Naive thymus-derived CD8-positive, alpha-beta T cell (primary cell): ENCODE measurements around the gene CCDC197. TPM values are rescaled to one million over a fixed set of nuclear protein-coding genes. Genes with fewer than 3 reads are reported as not detected.

Experiments used
- ATAC-seq, 2 donors: fragments of 150-1000 bp; cut with Tn5 transposase in 1 of 2; sonication (Bioruptor Pico), chemical (Tn5 transposase) in 1 of 2; 1 replicate in 1 of 2; 2 replicates in 1 of 2; pipeline ENCODE4 v1.10.0; 2021; ENCODE audit warnings: mild to moderate bottlenecking in 2 of 2, moderate library complexity in 2 of 2
- POLR2A ChIA-PET: fragments of 350-600 bp; sonication (Branson Sonifier 250); formaldehyde crosslinking; loops from one replicate; lab custom pipeline; 2021; ENCODE audit warnings: antibody characterized with exemption; lab: Charles Lee
- DNase-seq, 10 donors: peaks; one replicate each; pipeline versions ENCODE4 v3.0.0 to v3.0.0-alpha.2; 2020 to 2022
- H3K27ac Mint-ChIP-seq, 10 donors: one replicate each; pipeline ENCODE4 v1.8.0; 2020 to 2022; ENCODE audit warnings: mild to moderate bottlenecking in 10 of 10, mixed read lengths in 10 of 10, moderate library complexity in 4 of 10, inconsistent platforms in 1 of 10
- H3K27me3 Mint-ChIP-seq, 5 donors: one replicate each; pipeline ENCODE4 v1.8.0; 2021 to 2022; ENCODE audit warnings: mixed read lengths in 5 of 5
- H3K36me3 Mint-ChIP-seq, 3 donors: one replicate each; pipeline ENCODE4 v1.8.0; 2020 to 2022; ENCODE audit warnings: mixed read lengths in 3 of 3, mild to moderate bottlenecking in 2 of 3, inconsistent platforms in 1 of 3
- H3K4me1 Mint-ChIP-seq, 4 donors: one replicate each; pipeline ENCODE4 v1.8.0; 2021 to 2022; ENCODE audit warnings: mixed read lengths in 4 of 4
- H3K4me3 Mint-ChIP-seq, 10 donors: one replicate each; pipeline ENCODE4 v1.8.0; 2020 to 2022; ENCODE audit warnings: mild to moderate bottlenecking in 10 of 10, mixed read lengths in 10 of 10, moderate library complexity in 6 of 10, inconsistent platforms in 1 of 10
- H3K9me3 Mint-ChIP-seq, 9 donors: one replicate each; pipeline ENCODE4 v1.8.0; 2020 to 2022; ENCODE audit warnings: mixed read lengths in 9 of 9, mild to moderate bottlenecking in 3 of 9, inconsistent platforms in 1 of 9, moderate library complexity in 1 of 9
- microRNA-seq: library from miRNA; unstranded; fragments of <30 nt; microRNA quantifications from one replicate; pipeline ENCODE4 v1.2.0, GENCODE V29; 2022; ENCODE audit warnings: borderline microRNAs expressed
- polyA plus RNA-seq, 3 donors: library from polyadenylated mRNA; unstranded; fragments of 300-500 nt; fragmentation: Illumina TruSeq; gene quantifications; one replicate each; pipeline ENCODE4 v1.2.3, GENCODE V29; 2021
- total RNA-seq, 8 experiments: library from RNA in 2 of 8; stranded (reverse) in 2 of 8; gene quantifications; one replicate each; pipeline ENCODE4 v1.2.3 and lab custom pipeline; 2021 to 2026

CCDC197 gene
- total and polyA plus RNA-seq, 5 experiments from 2014 or later = not detected

- H3K9me3 Mint-ChIP-seq = no peaks in the 10 kb centered on the region
- no peak overlapping the region for H3K4me3 Mint-ChIP-seq
- ATAC-seq = no peak
- POLR2A ChIA-PET = no interaction called here
- no peaks in the 10 kb centered on the region for H3K27me3 Mint-ChIP-seq
- peak in 1 of 10 donors; percentile 15 for DNase-seq
- peaks cover 13 to 90% (median 28%) of the 10 kb centered on the region in 3 donors for H3K36me3 Mint-ChIP-seq
- H3K27ac Mint-ChIP-seq = peak overlapping the region in 6 of 10 donors; percentile 6 to 90 (median 40)
- peaks cover 0 to 33% (median 11%) of the 10 kb centered on the region in 4 donors for H3K4me1 Mint-ChIP-seq
Measured at GRCh38 chr14:94050231-94050880, 53.3 kb downstream of the CCDC197 start.

GRCh38 chr14:94051115-94051514 lies 54.0 kb downstream of the CCDC197 start:
- peaks cover 6 to 41% (median 17%) of the 10 kb centered on the region in 4 donors for H3K4me1 Mint-ChIP-seq
- ATAC-seq (no peak), DNase-seq (peak in 1 of 10 donors; percentile 15)
- H3K27me3 Mint-ChIP-seq = no peaks in the 10 kb centered on the region
- peak overlapping the region in 1 of 10 donors; percentile 1 for H3K4me3 Mint-ChIP-seq
- H3K27ac Mint-ChIP-seq = peak overlapping the region in 5 of 10 donors; percentile 24 to 90 (median 48)
- POLR2A ChIA-PET = no interaction called here
- no peaks in the 10 kb centered on the region for H3K9me3 Mint-ChIP-seq
- peaks cover 13 to 90% (median 33%) of the 10 kb centered on the region in 3 donors for H3K36me3 Mint-ChIP-seq

GRCh38 chr14:94051779-94052178 lies 54.7 kb downstream of the CCDC197 start:
- POLR2A ChIA-PET = no interaction called here
- H3K27ac Mint-ChIP-seq = peak overlapping the region in 5 of 10 donors; percentile 11 to 90 (median 31)
- no peak for ATAC-seq

GRCh38 chr14:94052199-94052598 lies 55.1 kb downstream of the CCDC197 start:
- Mint-ChIP-seq H3K4me3 (no peak overlapping the region), H3K27me3 (no peaks in the 10 kb centered on the region), H3K27ac (peak overlapping the region in 4 of 10 donors; percentile 11 to 90 (median 26)), H3K36me3 (peaks cover 13 to 90% (median 37%) of the 10 kb centered on the region in 3 donors), H3K4me1 (peaks cover 17 to 51% (median 25%) of the 10 kb centered on the region in 4 donors), H3K9me3 (no peaks in the 10 kb centered on the region)
- no peak for ATAC-seq
- POLR2A ChIA-PET = no interaction called here
- DNase-seq = no peak

More at GRCh38 chr14:94051779-94052178, 54.7 kb downstream of the CCDC197 start:
- Mint-ChIP-seq H3K9me3 (no peaks in the 10 kb centered on the region), H3K27me3 (no peaks in the 10 kb centered on the region), H3K36me3 (peaks cover 13 to 90% (median 39%) of the 10 kb centered on the region in 3 donors), H3K4me3 (peak overlapping the region in 1 of 10 donors; percentile 48), H3K4me1 (peaks cover 13 to 47% (median 23%) of the 10 kb centered on the region in 4 donors)
- peak in 1 of 10 donors; percentile 16 for DNase-seq

GRCh38 chr14:94052662-94053061 lies 55.6 kb downstream of the CCDC197 start:
- ATAC-seq (no peak), DNase-seq (peak in 1 of 10 donors; percentile 8)
- Mint-ChIP-seq H3K4me1 (peaks cover 22 to 56% (median 30%) of the 10 kb centered on the region in 4 donors), H3K36me3 (peaks cover 13 to 90% (median 37%) of the 10 kb centered on the region in 3 donors), H3K9me3 (no peaks in the 10 kb centered on the region), H3K27ac (peak overlapping the region; percentile 2 to 90 (median 56)), H3K4me3 (peak overlapping the region in 2 of 10 donors; percentile 13 to 34), H3K27me3 (no peaks in the 10 kb centered on the region)
- POLR2A ChIA-PET = no interaction called here

GRCh38 chr14:94054401-94054800 lies 57.3 kb downstream of the CCDC197 start:
- Mint-ChIP-seq H3K27ac (peak overlapping the region in 9 of 10 donors; percentile 12 to 80 (median 58)), H3K36me3 (peaks cover 21 to 94% (median 38%) of the 10 kb centered on the region in 3 donors), H3K9me3 (no peaks in the 10 kb centered on the region), H3K4me3 (peak overlapping the region in 1 of 10 donors; percentile 46), H3K27me3 (no peaks in the 10 kb centered on the region), H3K4me1 (peaks cover 32 to 73% (median 45%) of the 10 kb centered on the region in 4 donors)
- peak in 1 of 10 donors; percentile 15 for DNase-seq
- POLR2A ChIA-PET = no interaction called here
- ATAC-seq = peak in 1 of 2 donors; percentile 18

GRCh38 chr14:94054936-94055335 lies 57.8 kb downstream of the CCDC197 start:
- no peak for ATAC-seq
- peak in 1 of 10 donors; percentile 4 for DNase-seq
- H3K36me3 Mint-ChIP-seq = peaks cover 20 to 94% (median 39%) of the 10 kb centered on the region in 3 donors
- H3K4me1 Mint-ChIP-seq = peaks cover 32 to 78% (median 49%) of the 10 kb centered on the region in 4 donors
- peak overlapping the region in 1 of 10 donors; percentile 12 for H3K4me3 Mint-ChIP-seq
- H3K27me3 Mint-ChIP-seq = no peaks in the 10 kb centered on the region
- peak overlapping the region in 8 of 10 donors; percentile 5 to 80 (median 46) for H3K27ac Mint-ChIP-seq
- POLR2A ChIA-PET = no interaction called here
- no peaks in the 10 kb centered on the region for H3K9me3 Mint-ChIP-seq

- DNase-seq (peak in 5 of 10 donors; percentile 16 to 41 (median 34)), ATAC-seq (peak; percentile 52 to 62)
- Mint-ChIP-seq H3K4me3 (peak overlapping the region in 9 of 10 donors; percentile 8 to 48 (median 37)), H3K27me3 (no peaks in the 10 kb centered on the region), H3K9me3 (no peaks in the 10 kb centered on the region), H3K4me1 (peaks cover 33 to 88% (median 61%) of the 10 kb centered on the region in 4 donors), H3K27ac (peak overlapping the region; percentile 22 to 85 (median 68)), H3K36me3 (peaks cover 17 to 94% (median 40%) of the 10 kb centered on the region in 3 donors)
- POLR2A ChIA-PET = interaction anchor here (1.8 kb wide), 1 partner anchor 25 kb away, joined by 4 read pairs; the partner anchor contains the start of genes DDX24 and IFI27L1
Measured at GRCh38 chr14:94056579-94057308, 59.6 kb downstream of the CCDC197 start.

GRCh38 chr14:94058128-94058673 lies 61.1 kb downstream of the CCDC197 start:
- POLR2A ChIA-PET = interaction anchor here (1.8 kb wide), 1 partner anchor 23 kb away, joined by 4 read pairs; the partner anchor contains the start of genes DDX24 and IFI27L1
- H3K4me3 Mint-ChIP-seq = peak overlapping the region in 8 of 10 donors; percentile 1 to 45 (median 12)

More at GRCh38 chr14:94058128-94058673, 61.1 kb downstream of the CCDC197 start:
- ATAC-seq = no peak
- Mint-ChIP-seq H3K27ac (peak overlapping the region in 9 of 10 donors; percentile 29 to 85 (median 56)), H3K9me3 (no peaks in the 10 kb centered on the region), H3K4me1 (peaks cover 40 to 90% (median 70%) of the 10 kb centered on the region in 4 donors), H3K27me3 (no peaks in the 10 kb centered on the region), H3K36me3 (peaks cover 17 to 94% (median 42%) of the 10 kb centered on the region in 3 donors)
- no peak for DNase-seq

Small RNA genes lying within 50 kb of the gene (microRNA-seq; reads per million reads assigned to microRNA genes)
- gene MIR4506 = not detected

Other genes with a start within 250 kb of the CCDC197 start
- not detected for gene PRIMA1, start 208.8 kb upstream of the CCDC197 start, total RNA-seq
- gene PRIMA1, start 208.8 kb upstream of the CCDC197 start, polyA plus RNA-seq = not detected
- gene FAM181A, start 70.0 kb upstream of the CCDC197 start, total RNA-seq = not detected
- not detected for gene FAM181A, start 70.0 kb upstream of the CCDC197 start, polyA plus RNA-seq
- 1 to 10 TPM; 1.5 to 1.8 TPM for gene ASB2, start 20.7 kb upstream of the CCDC197 start, total RNA-seq
- gene ASB2, start 20.7 kb upstream of the CCDC197 start, polyA plus RNA-seq = 1 to 10 TPM in 1 of 3 donors, not detected in 2; 2.0 TPM
- gene OTUB2, start 29.0 kb downstream of the CCDC197 start, total RNA-seq = under 1 TPM; 0.16 to 0.22 TPM
- gene OTUB2, start 29.0 kb downstream of the CCDC197 start, polyA plus RNA-seq = under 1 TPM; 0.10 to 0.23 (median 0.11) TPM
- gene DDX24, start 83.9 kb downstream of the CCDC197 start, total RNA-seq = 100 to 1,000 TPM; 315 to 319 TPM
- gene DDX24, start 83.9 kb downstream of the CCDC197 start, polyA plus RNA-seq = 100 to 1,000 TPM; 185 to 274 (median 244) TPM
- gene IFI27L1, start 84.0 kb downstream of the CCDC197 start, total RNA-seq = 1 to 10 TPM; 6.9 to 8.4 TPM
- 1 to 10 TPM; 4.3 to 7.9 (median 6.6) TPM for gene IFI27L1, start 84.0 kb downstream of the CCDC197 start, polyA plus RNA-seq
- gene IFI27, start 113.4 kb downstream of the CCDC197 start, total RNA-seq = 1 to 10 TPM in 1 of 2 experiments, not detected in 1; 1.8 TPM
- gene IFI27, start 113.4 kb downstream of the CCDC197 start, polyA plus RNA-seq = not detected
- 10 to 100 TPM; 27.5 to 29.5 TPM for gene IFI27L2, start 132.3 kb downstream of the CCDC197 start, total RNA-seq
- 10 to 100 TPM; 59.3 to 86.5 (median 64.2) TPM for gene IFI27L2, start 132.3 kb downstream of the CCDC197 start, polyA plus RNA-seq
- 1 to 10 TPM in 1 of 2 experiments, under 1 TPM in 1; 0.52 to 1.5 TPM for gene PPP4R4, start 177.0 kb downstream of the CCDC197 start, total RNA-seq
- gene PPP4R4, start 177.0 kb downstream of the CCDC197 start, polyA plus RNA-seq = under 1 TPM in 2 of 3 donors, not detected in 1; 0.07 to 0.16 TPM